Loucy (cell line): ENCODE data around the gene EEA1.

Experiments used
- CTCF ChIP-seq: fragments of 200-600 bp; sonication (generic); conservative IDR thresholded peaks from 2 replicates; pipeline ENCODE4 v1.5.1; 2014; ENCODE audit warnings: mild to moderate bottlenecking, antibody characterized with exemption, low read length
- EZH2phosphoT487 ChIP-seq: fragments of 200-600 bp; IDR thresholded peaks from 2 replicates; pipeline ENCODE4 v1.6.1; 2018; ENCODE audit warnings: antibody characterized with exemption, mild to moderate bottlenecking, moderate library complexity, borderline replicate concordance

GRCh38 chr12:92735131-92735721, 193.9 kb downstream of the EEA1 start:
- peak; percentile 20; the same call in 1 of the 2 replicates for TF ChIP-seq CTCF
- no peak for TF ChIP-seq EZH2phosphoT487
